Cardiac fibroblast (primary cell): ENCODE measurements around the gene ITSN1.
A peak's percentile ranks its signal among the peaks of the same experiment; 100 is the strongest.

Source experiments
- DNase-seq, 2 donors: peaks; one replicate each; pipeline versions ENCODE4 v3.0.0 to v3.0.0-alpha.2; 2010; ENCODE audit warnings: low read depth in 2 of 2
- H3K4me3 ChIP-seq, 2 donors: replicated peaks in 1 of 2; 1 replicate in 1 of 2; 2 replicates in 1 of 2; pipeline ENCODE4 v1.5.1; 2011; ENCODE audit warnings: low read depth in 2 of 2, low read length in 2 of 2, mild to moderate bottlenecking in 2 of 2, moderate library complexity in 1 of 2
- CTCF ChIP-seq: IDR thresholded peaks from one replicate; pipeline ENCODE4 v1.5.1; 2011; ENCODE audit warnings: low read depth, mild to moderate bottlenecking, low read length, inconsistent platforms

ITSN1 gene

GRCh38 chr21:33828083-33828482 is 185.8 kb downstream of the ITSN1 start:
- peak in 1 of 2 donors; percentile 47 for DNase-seq
- no peak overlapping the region for H3K4me3 ChIP-seq
- TF ChIP-seq CTCF, result no peak

- TF ChIP-seq CTCF, result no peak
- DNase-seq, result no peak
- H3K4me3 ChIP-seq, result no peak overlapping the region
These were observed 186.3 kb downstream of the ITSN1 start for GRCh38 chr21:33828577-33828976.

GRCh38 chr21:33829844-33830243 is 187.5 kb downstream of the ITSN1 start:
- TF ChIP-seq CTCF, result no peak
- no peak for DNase-seq
- H3K4me3 ChIP-seq, result no peak overlapping the region

DNA sequence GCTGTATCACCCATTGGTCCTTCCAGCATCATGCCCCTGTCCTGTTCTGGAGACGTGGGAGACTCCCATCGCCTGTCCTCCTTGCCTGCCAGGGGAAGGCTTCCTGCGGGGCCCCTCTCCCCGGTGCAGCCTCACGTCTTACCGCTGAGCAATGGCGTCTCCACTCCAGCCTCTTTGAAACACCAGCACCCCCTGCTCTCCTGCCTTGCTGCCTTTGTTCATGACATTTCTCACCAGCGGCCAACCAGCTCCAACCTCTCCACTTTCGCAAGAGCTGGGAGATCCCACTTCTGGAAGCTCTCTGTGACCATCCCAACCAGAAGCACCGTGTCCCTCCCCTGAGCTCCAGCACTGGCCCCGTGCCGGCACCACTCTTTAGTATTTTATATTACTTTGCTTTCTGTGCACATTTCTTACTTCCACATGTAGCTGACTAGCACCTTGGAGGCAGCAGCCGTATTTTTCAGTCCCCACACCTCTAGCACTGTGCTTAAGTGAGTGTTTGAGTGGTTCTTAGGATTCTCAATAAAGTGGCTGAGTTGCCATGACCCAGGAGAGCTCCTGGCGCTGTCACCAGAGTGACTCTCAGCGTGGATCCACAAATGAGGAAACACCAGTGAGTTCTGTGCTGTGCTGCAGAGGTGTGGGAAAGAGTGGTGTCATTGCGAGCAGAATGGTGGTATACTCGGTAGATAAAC is 189.8 kb downstream of the ITSN1 start:
- DNase-seq, result no peak
- no peak for TF ChIP-seq CTCF
- no peak overlapping the region for H3K4me3 ChIP-seq

- DNase-seq, result no peak
- TF ChIP-seq CTCF, result no peak
- no peak overlapping the region for H3K4me3 ChIP-seq
These were observed 192.7 kb downstream of the ITSN1 start for GRCh38 chr21:33834801-33835500.

GRCh38 chr21:33835920-33836319 is 193.6 kb downstream of the ITSN1 start:
- TF ChIP-seq CTCF, result no peak
- no peak overlapping the region for H3K4me3 ChIP-seq
- DNase-seq, result no peak
